GM19035 (cell line): ENCODE results near the gene DNAH10.

ENCODE experiments used
- ATAC-seq: cut with Tn5 transposase; IDR thresholded peaks from one replicate; pipeline ENCODE4 v1.9.1; 2021; ENCODE audit not compliant: unreplicated experiment

Gene DNAH10

DNA sequence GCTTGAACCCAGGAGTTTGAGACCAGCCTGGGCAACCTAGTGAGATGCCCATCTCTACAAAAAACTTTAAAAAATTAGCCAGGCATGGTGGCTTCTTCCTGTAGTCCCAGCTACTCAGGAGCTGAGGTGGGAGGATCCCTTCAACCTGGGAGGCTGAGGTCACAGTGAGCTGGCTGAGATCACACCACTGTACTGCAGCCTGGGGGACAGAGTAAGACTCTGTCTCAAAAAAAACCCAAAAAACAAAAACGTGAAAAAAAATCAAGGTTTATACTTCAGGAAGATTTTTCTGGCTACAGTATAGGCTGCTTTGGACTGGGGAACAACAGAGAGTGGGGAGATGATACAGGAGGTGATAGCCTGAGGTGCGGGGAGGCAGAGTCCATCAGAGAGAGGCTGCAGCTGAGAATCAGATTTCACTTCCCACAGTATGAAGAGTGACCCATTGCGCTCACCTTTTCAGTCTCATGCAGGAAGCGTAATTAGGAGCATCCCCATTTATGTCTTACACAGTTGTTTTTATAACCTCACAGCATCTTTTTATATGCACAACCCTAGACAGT lies 28.9 kb downstream of the DNAH10 start:
- ATAC-seq, result no peak

- no peak for ATAC-seq
These were observed 31.9 kb downstream of the DNAH10 start for GRCh38 chr12:123794027-123794426.

DNA sequence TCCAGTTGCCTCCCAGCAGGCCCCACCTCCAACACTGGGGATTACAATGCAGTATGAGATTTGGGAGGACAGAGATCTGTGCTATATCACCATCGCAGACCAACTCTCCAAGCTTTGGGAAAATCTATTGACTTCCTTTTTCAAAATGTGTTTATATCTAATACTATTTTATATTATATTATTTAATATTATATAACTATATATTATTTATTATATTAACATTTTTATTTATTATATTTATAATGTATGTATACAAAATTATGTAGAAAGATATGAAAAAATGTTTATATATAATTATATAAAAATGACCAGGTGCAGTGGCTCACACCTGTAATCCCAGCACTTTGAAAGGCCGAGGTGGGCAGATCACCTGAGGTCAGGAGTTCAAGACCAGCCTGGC lies 36.4 kb downstream of the DNAH10 start:
- ATAC-seq, result no peak

- no peak for ATAC-seq
These were observed 37.1 kb downstream of the DNAH10 start for GRCh38 chr12:123799227-123799626.

DNA sequence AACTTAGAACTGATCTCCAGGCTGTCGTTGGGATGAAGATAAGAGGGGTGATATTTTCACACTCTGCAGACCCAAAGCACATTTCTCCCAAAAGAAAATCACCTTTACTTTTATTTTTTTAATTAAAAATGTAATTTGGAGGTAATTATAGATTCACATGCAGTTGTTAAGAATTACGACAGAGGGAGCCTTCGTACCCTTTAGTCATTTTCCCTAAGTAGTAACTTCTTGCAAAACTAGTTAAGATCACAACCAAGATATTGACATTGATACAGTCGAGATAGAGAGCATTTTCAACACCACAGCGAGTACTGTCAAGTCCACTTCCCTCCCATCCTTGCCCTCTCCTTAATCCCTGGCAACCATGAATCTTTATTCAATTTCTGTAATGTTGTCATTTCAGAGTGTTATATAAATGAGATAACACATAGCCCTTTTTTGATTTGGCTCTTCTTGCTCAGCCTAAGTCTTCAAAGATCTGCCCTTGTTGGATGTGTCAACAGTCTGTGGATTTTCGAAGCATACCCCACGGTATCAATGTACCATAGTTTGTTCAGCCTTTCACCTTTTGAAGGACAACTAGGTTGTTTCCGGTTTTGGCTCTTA lies 39.6 kb downstream of the DNAH10 start:
- ATAC-seq, result no peak

DNA sequence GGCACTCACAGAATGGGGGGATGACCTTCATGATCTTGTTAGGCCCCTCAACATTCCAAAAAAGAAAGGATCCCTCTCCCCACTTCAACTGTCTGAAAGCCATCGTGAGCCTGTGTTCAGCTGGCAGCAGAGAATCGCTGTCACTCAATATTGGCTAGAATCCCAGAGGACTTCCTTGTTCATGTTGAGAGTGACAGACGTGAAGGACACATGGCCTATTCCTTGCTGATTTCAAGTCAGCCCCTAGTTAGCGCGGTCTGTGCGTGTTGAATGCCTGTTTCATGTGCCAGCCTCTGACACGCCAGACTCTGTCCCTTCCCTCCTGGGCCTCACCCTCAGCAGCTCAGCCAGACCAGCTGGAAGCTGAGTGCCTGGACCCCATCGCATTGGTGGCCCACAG lies 43.1 kb downstream of the DNAH10 start:
- ATAC-seq, result no peak

GRCh38 chr12:123807002-123807401 lies 44.9 kb downstream of the DNAH10 start:
- no peak for ATAC-seq

GRCh38 chr12:123807670-123808069 lies 45.6 kb downstream of the DNAH10 start:
- no peak for ATAC-seq

GRCh38 chr12:123808167-123808566 lies 46.1 kb downstream of the DNAH10 start:
- no peak for ATAC-seq

GRCh38 chr12:123813349-123813748 lies 51.2 kb downstream of the DNAH10 start:
- no peak for ATAC-seq

- no peak for ATAC-seq
These were observed 53.9 kb downstream of the DNAH10 start for GRCh38 chr12:123815968-123816367.

DNA sequence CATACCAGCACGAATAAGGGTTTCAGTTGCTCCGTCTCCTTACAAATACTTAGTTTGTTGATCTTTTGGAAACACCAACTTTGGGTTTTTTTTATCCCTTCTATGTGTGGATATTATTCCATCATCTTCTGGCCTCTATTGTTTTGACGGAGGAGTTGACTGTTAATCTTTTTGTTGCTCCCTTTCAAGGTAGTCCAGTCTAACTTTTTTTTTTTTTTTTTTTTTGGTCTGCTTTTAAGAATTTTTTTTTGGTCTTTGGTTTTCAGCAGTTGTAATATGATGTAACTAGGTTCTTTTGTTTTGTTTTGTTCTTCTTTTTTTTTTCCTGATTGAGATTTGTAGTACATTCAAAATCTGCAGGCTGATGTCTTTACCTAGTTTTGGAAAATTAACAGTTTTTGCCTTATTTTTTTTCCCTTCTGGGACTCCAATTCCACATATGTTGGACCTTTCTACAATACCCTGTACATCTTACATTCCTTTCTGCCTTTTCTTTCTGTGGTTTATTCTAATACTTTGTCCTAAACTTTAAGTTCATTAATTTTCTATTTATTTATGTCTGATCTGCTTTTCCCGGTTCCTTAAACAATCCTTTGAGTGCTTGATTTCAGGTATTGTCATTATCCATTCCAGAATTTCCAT lies 54.9 kb downstream of the DNAH10 start:
- no peak for ATAC-seq

GRCh38 chr12:123822804-123823203 lies 60.7 kb downstream of the DNAH10 start:
- ATAC-seq, result no peak

GRCh38 chr12:123828120-123828519 lies 66.0 kb downstream of the DNAH10 start:
- no peak for ATAC-seq

- ATAC-seq, result no peak
These were observed 66.9 kb downstream of the DNAH10 start for GRCh38 chr12:123828854-123829547.

DNA sequence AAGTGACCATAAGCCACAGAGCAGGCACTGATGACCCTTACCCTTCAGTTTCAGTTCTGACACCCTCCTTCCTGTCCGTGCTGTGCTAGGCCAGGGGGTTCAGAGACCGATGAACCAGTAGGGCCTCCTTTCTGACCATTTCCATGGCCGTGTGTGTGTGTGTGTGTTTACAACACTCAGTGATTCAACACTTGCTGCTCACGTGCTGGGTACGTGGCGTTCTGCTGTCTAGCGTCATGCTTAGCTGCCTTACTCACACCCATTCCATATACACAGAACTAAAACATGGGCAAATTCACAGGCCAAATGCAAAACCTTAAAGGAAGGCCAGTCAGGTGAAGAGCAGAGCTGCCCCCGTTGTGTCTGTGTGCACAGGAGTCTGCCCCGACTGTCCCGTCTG lies 67.5 kb downstream of the DNAH10 start:
- ATAC-seq, result no peak

- ATAC-seq, result no peak
These were observed 68.6 kb downstream of the DNAH10 start for GRCh38 chr12:123830675-123831074.

DNA sequence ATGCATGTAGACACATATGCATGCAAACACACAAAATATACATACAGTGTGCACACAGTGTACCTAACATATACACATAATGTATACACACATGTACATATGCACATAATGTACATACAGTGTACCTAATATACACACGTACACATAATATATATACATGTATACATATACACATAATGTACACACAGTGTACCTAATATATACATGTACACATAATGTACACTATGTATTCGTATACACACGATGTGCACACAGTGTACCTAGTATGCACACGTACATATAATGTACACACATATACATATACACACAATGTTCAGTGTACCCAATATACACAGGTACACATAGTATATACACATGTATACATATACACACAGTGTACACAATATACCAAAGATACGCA lies 70.0 kb downstream of the DNAH10 start:
- no peak for ATAC-seq

- no peak for ATAC-seq
These were observed 71.7 kb downstream of the DNAH10 start for GRCh38 chr12:123833830-123834229.

DNA sequence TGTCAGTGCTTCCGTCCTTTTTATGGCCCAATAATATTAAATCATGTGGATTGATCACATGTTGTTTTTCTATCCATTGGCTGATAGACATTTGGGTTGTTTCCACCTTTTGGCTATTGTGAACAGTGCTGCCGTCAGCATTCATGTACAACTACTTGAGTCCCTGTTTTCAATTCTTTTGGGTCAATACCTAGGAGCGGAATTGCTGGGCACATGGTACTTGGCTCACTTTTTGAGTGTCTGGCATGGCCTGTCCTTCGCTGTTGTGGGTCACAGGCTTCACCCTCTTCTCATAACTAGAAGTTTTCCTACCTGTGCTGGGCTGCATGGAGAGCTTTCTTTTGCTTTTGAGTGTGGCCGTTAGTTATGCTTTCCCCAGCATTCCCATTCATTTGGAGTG lies 72.7 kb downstream of the DNAH10 start:
- ATAC-seq, result no peak

DNA sequence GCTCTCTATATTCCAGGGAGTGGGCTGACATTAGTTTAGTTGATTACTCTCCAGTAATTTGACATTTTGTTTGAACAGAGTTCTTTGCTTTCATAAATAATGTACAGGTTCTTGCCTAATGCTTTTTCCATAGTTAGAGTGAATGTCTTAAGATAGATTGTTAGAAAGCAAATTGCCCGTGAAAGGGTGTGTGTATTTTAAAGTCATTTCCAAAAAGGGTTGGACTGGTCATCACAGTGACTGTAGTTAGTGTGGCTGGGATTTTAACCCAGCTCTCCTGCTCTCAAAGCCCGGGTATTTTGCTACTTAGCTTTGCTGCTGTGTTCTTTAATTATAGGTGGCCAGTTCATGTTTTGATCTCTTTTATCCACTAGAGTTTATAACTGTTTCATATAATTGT lies 74.2 kb downstream of the DNAH10 start:
- no peak for ATAC-seq

DNA sequence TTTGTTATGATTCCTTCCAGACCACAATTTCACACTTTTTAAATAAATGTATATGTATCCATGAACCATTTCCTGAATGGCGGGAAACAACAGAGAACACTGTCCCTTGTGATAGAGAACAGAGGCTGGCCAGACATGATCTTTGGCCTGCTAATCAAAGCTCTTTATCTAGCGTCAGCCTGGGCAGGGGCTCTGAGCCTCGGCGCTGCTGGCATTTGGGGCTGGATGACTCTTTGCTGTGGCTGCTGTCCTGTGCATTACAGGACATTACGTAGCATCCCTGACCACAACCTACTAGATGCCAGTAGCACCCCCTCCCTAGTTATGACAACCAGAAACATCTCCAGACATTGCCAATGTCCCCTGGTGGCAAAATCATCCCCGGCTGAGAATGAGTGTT lies 77.7 kb downstream of the DNAH10 start:
- no peak for ATAC-seq
